Measurements from ENCODE around the gene SERINC5.

DNA sequence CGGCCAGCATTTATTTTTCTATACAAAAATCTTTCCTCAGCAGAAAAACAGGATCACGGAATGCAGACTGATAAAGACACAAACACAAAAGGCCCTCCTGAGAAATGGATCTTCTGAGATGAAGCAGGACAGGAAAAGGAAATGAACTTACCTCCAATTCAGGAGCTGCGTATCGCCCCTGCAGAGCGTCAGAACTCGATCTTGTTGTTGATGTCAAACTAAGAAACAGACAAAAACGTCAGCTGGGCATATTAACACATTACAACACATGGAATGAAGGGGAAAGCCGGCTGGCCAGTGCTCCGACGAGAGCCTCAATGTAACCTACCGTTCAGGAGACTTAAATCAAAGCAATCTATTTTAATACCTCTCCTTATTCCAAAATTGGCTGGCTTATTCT is 105.1 kb downstream of the SERINC5 start:
- TF ChIP-seq, protein P1, sequence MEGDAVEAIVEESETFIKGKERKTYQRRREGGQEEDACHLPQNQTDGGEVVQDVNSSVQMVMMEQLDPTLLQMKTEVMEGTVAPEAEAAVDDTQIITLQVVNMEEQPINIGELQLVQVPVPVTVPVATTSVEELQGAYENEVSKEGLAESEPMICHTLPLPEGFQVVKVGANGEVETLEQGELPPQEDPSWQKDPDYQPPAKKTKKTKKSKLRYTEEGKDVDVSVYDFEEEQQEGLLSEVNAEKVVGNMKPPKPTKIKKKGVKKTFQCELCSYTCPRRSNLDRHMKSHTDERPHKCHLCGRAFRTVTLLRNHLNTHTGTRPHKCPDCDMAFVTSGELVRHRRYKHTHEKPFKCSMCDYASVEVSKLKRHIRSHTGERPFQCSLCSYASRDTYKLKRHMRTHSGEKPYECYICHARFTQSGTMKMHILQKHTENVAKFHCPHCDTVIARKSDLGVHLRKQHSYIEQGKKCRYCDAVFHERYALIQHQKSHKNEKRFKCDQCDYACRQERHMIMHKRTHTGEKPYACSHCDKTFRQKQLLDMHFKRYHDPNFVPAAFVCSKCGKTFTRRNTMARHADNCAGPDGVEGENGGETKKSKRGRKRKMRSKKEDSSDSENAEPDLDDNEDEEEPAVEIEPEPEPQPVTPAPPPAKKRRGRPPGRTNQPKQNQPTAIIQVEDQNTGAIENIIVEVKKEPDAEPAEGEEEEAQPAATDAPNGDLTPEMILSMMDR (IDR thresholded peaks at IDR 0.05): no peak
- no peak for TF ChIP-seq POLR2A (IDR thresholded peaks at IDR 0.05)

All from adrenal gland (tissue), 5 donors.